ENCODE results near the gene PAM.

GRCh38 chr5:102777099-102777498 lies 22.0 kb downstream of the PAM start:
- no peak for TF ChIP-seq CTCF (IDR thresholded peaks at IDR 0.05)
- TF ChIP-seq POLR2AphosphoS5 (IDR thresholded peaks at IDR 0.05): no peak
